HCT116 (cell line): Measurements from ENCODE around the gene MAOA.

Source experiments
- CEBPB ChIP-seq: IDR thresholded peaks from 2 replicates; pipeline ENCODE4 v1.6.1; 2012; ENCODE audit warnings: low read depth
- CTCF ChIP-seq, 3 experiments: fragments of 200-600 bp in 1 of 3; sonication (generic) in 1 of 3; IDR thresholded peaks in 2 of 3; conservative IDR thresholded peaks in 1 of 3; 2 replicates each; pipeline ENCODE4 v1.5.1; 2012 to 2017; ENCODE audit warnings: low read depth in 2 of 3, low read length in 2 of 3, antibody characterized with exemption in 1 of 3, borderline replicate concordance in 1 of 3, control low read depth in 1 of 3, mild to moderate bottlenecking in 1 of 3, mixed read lengths in 1 of 3, mixed run types in 1 of 3, moderate library complexity in 1 of 3; ENCODE audit not compliant: insufficient read depth in 1 of 3
- EGR1 ChIP-seq: IDR thresholded peaks from 2 replicates; pipeline ENCODE4 v1.6.1; 2012; ENCODE audit warnings: low read depth
- EZH2 ChIP-seq: fragments of 200-600 bp; sonication (generic); IDR thresholded peaks from 2 replicates; pipeline ENCODE4 v1.6.1; 2017; ENCODE audit warnings: antibody characterized with exemption, mixed run types
- EZH2phosphoT487 ChIP-seq: fragments of 200-600 bp; IDR thresholded peaks from 2 replicates; pipeline ENCODE4 v1.6.1; 2018; ENCODE audit warnings: antibody characterized with exemption, borderline replicate concordance
- JUND ChIP-seq: IDR thresholded peaks from 2 replicates; pipeline ENCODE4 v1.6.1; 2012
- MAX ChIP-seq: IDR thresholded peaks from 2 replicates; pipeline ENCODE4 v1.6.1; 2012
- POLR2A ChIP-seq: IDR thresholded peaks from 2 replicates; pipeline ENCODE4 v1.7.0; 2011; ENCODE audit warnings: borderline replicate concordance; ENCODE audit not compliant: insufficient read depth, insufficient read length; ENCODE audit errors: extremely low read depth
- POLR2AphosphoS5 ChIP-seq: IDR thresholded peaks from 2 replicates; pipeline ENCODE4 v1.6.1; 2011; ENCODE audit warnings: mild to moderate bottlenecking, low read depth, low read length, moderate library complexity
- RAD21 ChIP-seq: IDR thresholded peaks from 2 replicates; pipeline ENCODE4 v1.6.1; 2012; ENCODE audit warnings: low read depth, mild to moderate bottlenecking
- REST ChIP-seq: IDR thresholded peaks from 2 replicates; pipeline ENCODE4 v1.6.1; 2012; ENCODE audit warnings: low read depth
- SP1 ChIP-seq: IDR thresholded peaks from 2 replicates; pipeline ENCODE4 v1.6.1; 2012; ENCODE audit warnings: low read depth
- TCF7L2 ChIP-seq: IDR thresholded peaks from 2 replicates; pipeline ENCODE4 v1.7.0; 2011; ENCODE audit warnings: borderline replicate concordance, inconsistent platforms; ENCODE audit not compliant: insufficient read depth, insufficient read length; ENCODE audit errors: extremely low read depth

- TF ChIP-seq CEBPB = no peak
- TF ChIP-seq MAX = no peak
- TF ChIP-seq CTCF (IDR thresholded peaks at IDR 0.05 in 2 of 3, conservative IDR thresholded peaks at IDR 0.05 in 1 of 3; ENCODE audit: borderline replicate concordance in 1 of 3, insufficient read depth in 1 of 3, low read depth in 2 of 3, low read length in 2 of 3) = no peak
- no peak for TF ChIP-seq JUND
- no peak for TF ChIP-seq POLR2AphosphoS5
- no peak for TF ChIP-seq EGR1
- no peak for TF ChIP-seq RAD21
- no peak for TF ChIP-seq REST
- TF ChIP-seq POLR2A = no peak
- no peak for TF ChIP-seq TCF7L2
- TF ChIP-seq EZH2phosphoT487 = no peak
- no peak for TF ChIP-seq EZH2
- TF ChIP-seq SP1 = no peak
Measured at GRCh38 chrX:43720082-43720481, 64.0 kb downstream of the MAOA start.
